ENCODE data around the gene RPL7L1. TPM values are rescaled to one million over a fixed set of nuclear protein-coding genes. Genes with fewer than 3 reads are reported as not detected.
A peak's percentile ranks its signal among the peaks of the same experiment; 100 is the strongest.

Gene RPL7L1
- total RNA-seq, 4 donors from 2014 or later = 66.8 to 82.2 (median 76.9) TPM

DNA sequence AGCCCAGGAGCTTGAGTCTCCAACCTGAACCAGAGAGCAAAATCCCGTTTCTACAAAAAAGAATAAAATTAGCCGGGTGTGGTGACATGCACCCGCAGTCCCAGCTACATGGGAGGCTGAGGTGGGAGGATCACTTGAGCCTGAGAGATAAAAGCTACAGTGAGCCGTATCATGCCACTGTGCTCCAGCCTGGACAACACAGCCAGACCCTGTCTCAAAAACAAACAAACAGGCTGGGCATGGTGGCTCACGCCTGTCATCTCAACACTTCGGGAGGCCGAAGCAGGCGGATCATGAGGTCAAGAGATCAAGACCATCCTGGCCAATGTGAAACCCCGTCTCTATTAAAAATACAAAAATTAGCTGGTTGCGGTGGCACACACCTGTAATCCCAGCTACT is 25.1 kb downstream of the RPL7L1 start:
- no peak for TF ChIP-seq EP300 (IDR thresholded peaks at IDR 0.05)
- TF ChIP-seq POLR2A (IDR thresholded peaks at IDR 0.05; ENCODE audit: low read depth) = no peak
- TF ChIP-seq, protein P1, sequence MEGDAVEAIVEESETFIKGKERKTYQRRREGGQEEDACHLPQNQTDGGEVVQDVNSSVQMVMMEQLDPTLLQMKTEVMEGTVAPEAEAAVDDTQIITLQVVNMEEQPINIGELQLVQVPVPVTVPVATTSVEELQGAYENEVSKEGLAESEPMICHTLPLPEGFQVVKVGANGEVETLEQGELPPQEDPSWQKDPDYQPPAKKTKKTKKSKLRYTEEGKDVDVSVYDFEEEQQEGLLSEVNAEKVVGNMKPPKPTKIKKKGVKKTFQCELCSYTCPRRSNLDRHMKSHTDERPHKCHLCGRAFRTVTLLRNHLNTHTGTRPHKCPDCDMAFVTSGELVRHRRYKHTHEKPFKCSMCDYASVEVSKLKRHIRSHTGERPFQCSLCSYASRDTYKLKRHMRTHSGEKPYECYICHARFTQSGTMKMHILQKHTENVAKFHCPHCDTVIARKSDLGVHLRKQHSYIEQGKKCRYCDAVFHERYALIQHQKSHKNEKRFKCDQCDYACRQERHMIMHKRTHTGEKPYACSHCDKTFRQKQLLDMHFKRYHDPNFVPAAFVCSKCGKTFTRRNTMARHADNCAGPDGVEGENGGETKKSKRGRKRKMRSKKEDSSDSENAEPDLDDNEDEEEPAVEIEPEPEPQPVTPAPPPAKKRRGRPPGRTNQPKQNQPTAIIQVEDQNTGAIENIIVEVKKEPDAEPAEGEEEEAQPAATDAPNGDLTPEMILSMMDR (IDR thresholded peaks at IDR 0.05) = no peak
- TF ChIP-seq POLR2AphosphoS5 (IDR thresholded peaks at IDR 0.05) = no peak
- 98% methylated on average over 10 of the region's 10 CpGs for WGBS

DNA sequence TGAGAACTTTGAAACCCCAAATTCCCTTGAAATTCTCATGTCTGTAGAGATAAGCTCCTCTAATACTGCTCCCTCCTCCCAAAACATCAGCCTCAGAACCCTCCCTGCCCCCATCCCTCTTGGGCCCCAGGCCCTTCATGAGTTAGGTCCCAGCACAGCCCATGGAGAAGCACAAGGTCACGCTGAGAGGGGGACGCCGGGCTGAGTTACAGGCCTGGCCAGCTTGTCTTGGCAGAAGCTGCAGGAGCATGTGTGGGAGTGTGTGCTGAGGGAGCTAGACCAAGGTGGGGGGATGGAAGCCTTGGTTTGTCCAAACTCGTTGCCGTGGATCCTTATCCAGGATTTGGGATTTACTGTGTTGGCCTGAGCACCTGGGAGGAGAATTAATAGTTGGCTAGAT is 27.9 kb downstream of the RPL7L1 start:
- Histone ChIP-seq H3K36me3 (no peaks in the 10 kb centered on the region), H3K4me3 (no peak overlapping the region), H3K27me3 (peaks cover 0 to 14% (median 2%) of the 10 kb centered on the region in 4 donors), H3K27ac (replicated peaks in 1 of 4) (no peak overlapping the region), H3K9me3 (no peaks in the 10 kb centered on the region), H3K4me1 (peaks cover 8 to 11% (median 9%) of the 10 kb centered on the region in 4 donors)
- intact Hi-C loops (cut with DNase I) = loop anchor here (10.0 kb wide), 1 partner anchor 107 kb away; the partner anchor contains the start of genes KLHDC3 and MEA1
- no peak for TF ChIP-seq POLR2A (IDR thresholded peaks at IDR 0.05; ENCODE audit: low read depth)
- TF ChIP-seq, protein P1 (IDR thresholded peaks at IDR 0.05) = no peak
- TF ChIP-seq EP300 (IDR thresholded peaks at IDR 0.05) = no peak
- TF ChIP-seq POLR2AphosphoS5 (IDR thresholded peaks at IDR 0.05) = no peak
- WGBS = 66% methylated on average over 5 of the region's 5 CpGs
- DNase-seq (ENCODE audit: extremely low spot score) = no peak

More for the DNA sequence above, 25.1 kb downstream of the RPL7L1 start:
- Histone ChIP-seq H3K4me3 (no peak overlapping the region), H3K9me3 (no peaks in the 10 kb centered on the region), H3K27me3 (no peaks in the 10 kb centered on the region), H3K27ac (replicated peaks in 1 of 4) (no peak overlapping the region), H3K4me1 (peaks cover 6 to 12% (median 8%) of the 10 kb centered on the region in 4 donors), H3K36me3 (no peaks in the 10 kb centered on the region)
- intact Hi-C loops (cut with DNase I) = loop anchor here (10.0 kb wide), 1 partner anchor 110 kb away; the partner anchor contains the start of genes KLHDC3 and MEA1
- no peak for DNase-seq (ENCODE audit: extremely low spot score)

DNA sequence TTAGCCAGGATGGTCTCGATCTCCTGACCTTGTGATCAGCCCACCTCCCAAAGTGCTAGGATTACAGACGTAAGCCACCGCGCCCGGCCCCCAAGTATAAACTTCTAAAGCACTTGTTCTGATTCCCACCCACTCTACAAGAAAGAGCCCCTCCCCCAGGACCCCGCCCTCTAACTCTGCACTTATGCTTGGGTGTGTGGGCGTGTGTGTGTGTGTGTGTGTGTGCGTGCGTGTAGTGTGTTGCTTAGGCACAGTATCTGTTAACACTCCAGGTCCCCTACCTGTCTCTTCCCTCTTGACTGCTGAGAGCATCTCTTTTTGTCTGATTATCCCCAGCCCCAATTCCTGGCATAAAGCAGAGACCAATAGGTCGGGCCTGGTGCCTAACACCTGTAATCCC is 30.4 kb downstream of the RPL7L1 start:
- H3K36me3 ChIP-seq = no peaks in the 10 kb centered on the region
- DNase-seq (ENCODE audit: extremely low spot score) = no peak
- intact Hi-C loops (cut with DNase I) = loop anchor here (10.0 kb wide), 1 partner anchor 105 kb away; the partner anchor contains the start of genes KLHDC3 and MEA1
- WGBS = 91% methylated on average over 10 of the region's 10 CpGs
- peaks cover 6 to 11% (median 8%) of the 10 kb centered on the region in 4 donors for H3K4me1 ChIP-seq
- TF ChIP-seq POLR2A (IDR thresholded peaks at IDR 0.05; ENCODE audit: low read depth) (no peak), EP300 (IDR thresholded peaks at IDR 0.05) (no peak), POLR2AphosphoS5 (IDR thresholded peaks at IDR 0.05) (no peak)
- TF ChIP-seq, protein P1 (IDR thresholded peaks at IDR 0.05) = no peak
- H3K9me3 ChIP-seq = no peaks in the 10 kb centered on the region
- H3K27ac ChIP-seq (replicated peaks in 1 of 4) = no peak overlapping the region
- peaks cover 0 to 37% (median 2%) of the 10 kb centered on the region in 4 donors for H3K27me3 ChIP-seq
- no peak overlapping the region for H3K4me3 ChIP-seq

DNA sequence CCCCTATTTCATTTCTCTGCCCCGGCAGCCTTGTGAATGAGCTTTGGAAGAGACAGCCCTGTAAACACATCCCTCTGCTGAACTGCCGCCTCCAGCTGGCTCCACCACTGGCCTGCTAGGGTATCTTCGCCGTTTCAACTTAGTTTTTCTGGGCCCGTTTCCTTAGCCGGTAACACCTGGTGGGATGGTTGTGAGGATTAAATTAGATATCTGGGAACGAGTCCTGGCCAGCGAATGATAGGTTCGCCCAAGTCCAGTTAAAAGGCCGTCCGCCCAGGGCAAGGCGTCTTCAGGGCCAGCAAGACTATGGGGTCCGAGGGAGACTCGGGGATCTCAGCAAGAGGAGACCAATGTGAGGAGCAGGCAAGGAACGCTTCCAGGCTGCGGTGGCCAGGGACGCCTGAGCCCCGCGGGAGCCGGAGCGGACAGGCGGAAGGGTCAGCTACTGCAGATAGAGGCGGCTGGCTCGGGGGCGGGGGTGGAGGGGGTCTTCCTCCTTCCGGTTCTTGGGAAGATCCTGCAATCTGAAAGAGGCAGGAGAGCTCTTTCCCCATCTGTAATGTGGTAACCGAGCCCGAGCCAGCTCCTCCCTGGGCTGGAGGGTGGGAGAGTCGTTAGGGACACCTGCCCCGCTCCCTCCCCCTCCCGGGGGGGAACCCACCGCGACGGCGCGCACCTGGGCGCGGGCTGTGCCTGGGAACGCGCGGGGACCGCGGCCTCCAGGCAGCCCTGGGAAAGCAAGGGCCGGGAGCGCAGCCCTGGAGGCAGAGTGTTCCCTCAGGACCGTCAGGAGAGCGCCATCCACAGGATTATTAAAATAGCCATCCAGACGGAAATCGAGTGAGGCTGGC is 32.0 kb downstream of the RPL7L1 start:
- H3K27me3 ChIP-seq = peaks cover 0 to 48% (median 2%) of the 10 kb centered on the region in 4 donors
- H3K4me1 ChIP-seq = peaks cover 6 to 11% (median 8%) of the 10 kb centered on the region in 4 donors
- WGBS = 16% methylated on average over 30 of the region's 49 CpGs
- DNase-seq (ENCODE audit: extremely low spot score) = no peak
- intact Hi-C loops (cut with DNase I) = no loop called here
- TF ChIP-seq, protein P1 (IDR thresholded peaks at IDR 0.05) = no peak
- no peaks in the 10 kb centered on the region for H3K9me3 ChIP-seq
- peak overlapping the region; percentile 32 to 50 (median 39) for H3K4me3 ChIP-seq
- no peak overlapping the region for H3K27ac ChIP-seq (replicated peaks in 1 of 4)
- H3K36me3 ChIP-seq = no peaks in the 10 kb centered on the region

Data from esophagus muscularis mucosa (tissue), 4 donors.